GM10266 (cell line): Measurements from ENCODE around the gene MECP2.

Source experiments
- DNase-seq: peaks from one replicate; pipeline ENCODE4 v3.0.0; 2012; ENCODE audit errors: extremely low spot score
- TF ChIP-seq, protein P1 (sequence below): IDR thresholded peaks from 2 replicates; pipeline ENCODE4 v1.5.1; 2012; ENCODE audit warnings: mild to moderate bottlenecking, low read depth; ENCODE audit not compliant: control insufficient read depth, insufficient read depth; ENCODE audit errors: missing control alignments

Gene MECP2

DNA sequence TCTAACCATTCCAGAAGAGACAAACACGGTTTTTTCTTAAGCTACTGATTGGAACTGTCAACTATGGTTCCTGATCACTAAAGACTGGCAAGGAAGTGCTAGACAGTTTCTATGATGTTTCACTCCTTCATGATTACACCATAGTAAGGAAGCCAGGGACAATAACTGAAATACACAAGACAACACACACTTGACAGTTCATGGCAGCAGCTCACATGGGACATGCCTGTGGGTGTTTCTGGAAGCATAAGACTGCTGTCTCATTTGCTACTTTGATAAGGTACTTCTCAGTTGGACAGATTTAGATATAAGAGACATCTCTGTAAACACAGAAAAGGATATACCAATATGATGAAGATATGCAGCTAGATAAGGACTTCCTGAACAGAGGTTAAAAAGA lies 69.5 kb downstream of the MECP2 start:
- DNase-seq, result no peak
- TF ChIP-seq, protein P1, sequence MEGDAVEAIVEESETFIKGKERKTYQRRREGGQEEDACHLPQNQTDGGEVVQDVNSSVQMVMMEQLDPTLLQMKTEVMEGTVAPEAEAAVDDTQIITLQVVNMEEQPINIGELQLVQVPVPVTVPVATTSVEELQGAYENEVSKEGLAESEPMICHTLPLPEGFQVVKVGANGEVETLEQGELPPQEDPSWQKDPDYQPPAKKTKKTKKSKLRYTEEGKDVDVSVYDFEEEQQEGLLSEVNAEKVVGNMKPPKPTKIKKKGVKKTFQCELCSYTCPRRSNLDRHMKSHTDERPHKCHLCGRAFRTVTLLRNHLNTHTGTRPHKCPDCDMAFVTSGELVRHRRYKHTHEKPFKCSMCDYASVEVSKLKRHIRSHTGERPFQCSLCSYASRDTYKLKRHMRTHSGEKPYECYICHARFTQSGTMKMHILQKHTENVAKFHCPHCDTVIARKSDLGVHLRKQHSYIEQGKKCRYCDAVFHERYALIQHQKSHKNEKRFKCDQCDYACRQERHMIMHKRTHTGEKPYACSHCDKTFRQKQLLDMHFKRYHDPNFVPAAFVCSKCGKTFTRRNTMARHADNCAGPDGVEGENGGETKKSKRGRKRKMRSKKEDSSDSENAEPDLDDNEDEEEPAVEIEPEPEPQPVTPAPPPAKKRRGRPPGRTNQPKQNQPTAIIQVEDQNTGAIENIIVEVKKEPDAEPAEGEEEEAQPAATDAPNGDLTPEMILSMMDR, result no peak

GRCh38 chrX:154027022-154027402 lies 70.5 kb downstream of the MECP2 start:
- DNase-seq, result no peak
- TF ChIP-seq, protein P1, result no peak

DNA sequence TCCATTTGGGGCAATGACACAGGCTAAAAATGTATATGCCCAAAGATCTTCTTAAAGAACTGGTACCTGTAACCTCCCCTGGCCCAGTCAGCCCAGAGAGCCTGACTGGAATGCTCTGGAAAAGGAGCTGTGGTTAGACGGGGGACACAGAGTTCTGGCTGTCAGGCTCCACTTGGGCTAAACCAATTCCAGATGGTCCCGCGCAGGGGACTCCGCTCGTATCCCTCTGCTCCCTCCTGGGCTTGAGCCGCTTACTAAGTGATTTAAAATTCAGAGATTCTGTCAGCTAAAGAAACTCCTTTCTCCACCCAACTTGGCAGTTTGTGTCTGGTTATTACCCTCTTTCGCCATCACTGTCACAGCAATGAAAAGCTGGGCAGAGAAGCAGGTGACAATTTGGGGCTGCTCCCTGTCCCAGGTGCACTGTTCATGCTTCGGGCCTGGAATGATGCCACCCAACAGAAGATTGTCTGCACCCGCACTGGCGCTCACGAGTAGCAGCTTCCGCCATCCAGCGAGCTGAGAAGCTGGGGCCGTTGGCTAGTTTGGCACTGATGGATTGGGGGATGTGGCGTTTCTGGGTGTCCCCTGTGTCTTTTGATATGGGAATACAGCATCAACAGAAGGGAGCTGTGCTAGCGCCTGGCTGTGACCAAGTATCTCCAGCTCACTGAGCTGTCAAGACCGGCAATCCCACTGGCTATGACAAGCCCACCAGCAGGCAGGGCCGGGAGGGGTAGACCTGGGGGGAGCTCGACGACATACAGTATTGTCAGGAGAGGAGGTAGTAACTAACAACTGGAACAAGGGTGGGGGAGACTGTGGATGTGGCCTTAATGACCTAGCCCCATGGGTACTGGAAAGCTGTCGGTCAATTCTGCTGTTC lies 71.1 kb downstream of the MECP2 start:
- no peak for DNase-seq
- TF ChIP-seq, protein P1, result no peak

GRCh38 chrX:154025230-154025629 lies 72.3 kb downstream of the MECP2 start:
- TF ChIP-seq, protein P1, result no peak
- no peak for DNase-seq

GRCh38 chrX:154024271-154024670 lies 73.2 kb downstream of the MECP2 start:
- no peak for DNase-seq

DNA sequence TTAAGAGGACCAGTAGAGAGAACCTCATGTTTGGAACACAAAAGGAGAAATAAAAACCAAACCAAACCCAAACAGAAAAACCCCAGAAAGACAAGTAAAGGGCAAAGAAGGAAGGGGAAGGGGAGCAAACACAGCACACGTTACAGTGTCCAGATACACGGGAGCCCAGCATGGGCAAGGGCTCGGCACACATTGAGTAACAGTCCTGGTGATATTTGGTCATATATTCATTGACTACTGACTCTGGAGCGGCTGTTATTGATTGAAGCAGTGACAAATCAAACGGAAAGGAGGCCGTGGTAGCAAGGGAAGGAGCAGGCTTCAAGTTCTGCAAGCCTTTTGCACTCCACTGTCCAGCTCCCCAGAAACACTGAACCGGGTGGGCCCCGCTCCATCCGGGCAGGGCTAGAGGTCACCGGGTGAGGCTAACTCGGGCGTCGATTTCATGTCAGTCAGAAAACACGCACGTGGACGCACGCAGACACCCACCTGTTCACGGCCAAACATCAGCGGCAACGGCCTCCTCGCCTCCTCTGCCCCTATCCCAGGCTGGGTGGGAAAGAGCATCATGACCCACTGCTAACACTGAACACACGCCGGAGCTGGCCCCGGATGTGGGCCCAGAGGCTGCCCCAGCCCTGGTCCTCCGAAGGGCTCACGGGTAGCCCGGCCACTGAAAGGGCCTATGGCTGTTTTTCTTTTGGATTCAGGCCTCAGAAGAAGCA lies 74.1 kb downstream of the MECP2 start:
- TF ChIP-seq, protein P1, result no peak
- DNase-seq, result no peak

More at GRCh38 chrX:154024271-154024670, 73.2 kb downstream of the MECP2 start:
- TF ChIP-seq, protein P1, result no peak

DNA sequence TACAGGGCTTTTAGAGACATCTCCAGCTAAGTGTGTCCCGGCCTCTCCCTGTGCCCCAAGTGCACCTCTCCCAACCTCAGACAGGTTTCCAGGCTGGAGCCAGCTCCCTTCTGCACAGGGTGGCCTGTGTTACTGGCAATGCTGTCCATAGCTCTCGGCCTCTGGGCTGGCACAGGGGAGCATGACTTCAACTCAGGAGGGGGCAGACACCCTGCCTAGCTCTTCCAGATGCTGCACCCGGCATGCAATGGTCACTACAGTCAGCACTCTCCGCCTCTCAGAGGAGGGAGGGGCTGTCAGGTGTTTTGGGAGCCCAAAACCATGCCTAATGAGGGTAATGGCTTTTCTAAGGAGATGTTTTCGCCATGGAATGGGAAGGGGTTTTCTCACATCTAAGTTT lies 75.4 kb downstream of the MECP2 start:
- no peak for DNase-seq

More for the DNA sequence above, 75.4 kb downstream of the MECP2 start:
- TF ChIP-seq, protein P1, result no peak
